Measurements from ENCODE around the gene TNS3. TPM values are rescaled to one million over a fixed set of nuclear protein-coding genes. Genes with fewer than 3 reads are reported as not detected.

Gene TNS3
- total and polyA plus RNA-seq, 2 donors (not counting 3 experiments of a cell fraction or from before 2014, with no cell fraction given): 10.4 to 45.1 TPM

- Histone ChIP-seq H3K9me3 (replicated peaks; ENCODE audit: control insufficient read depth, insufficient read depth, low read length) (no peaks in the 10 kb centered on the region), H3K27ac (ENCODE audit: insufficient read depth, low read depth, low read length) (no peak overlapping the region), H3K79me2 (ENCODE audit: control insufficient read depth, insufficient read depth, low read length) (no peaks in the 10 kb centered on the region), H3K27me3 (ENCODE audit: control insufficient read depth in 2 of 2, insufficient read depth in 2 of 2, low read length in 2 of 2) (no peaks in the 10 kb centered on the region), H3K36me3 (ENCODE audit: control insufficient read depth in 2 of 2, extremely low read depth in 1 of 2, insufficient read depth in 2 of 2, low read length in 2 of 2) (peaks cover 7 to 12% of the 10 kb centered on the region in 2 experiments), H3K4me1 (ENCODE audit: control insufficient read depth, extremely low read depth, insufficient read depth, low read length) (no peaks in the 10 kb centered on the region), H3K4me3 (replicated peaks in 1 of 3; ENCODE audit: insufficient read depth in 1 of 3, low read depth in 1 of 3, low read length in 3 of 3) (no peak overlapping the region), H3K9ac (replicated peaks; ENCODE audit: extremely low read depth, insufficient read depth, low read length) (no peak overlapping the region), H3K4me2 (ENCODE audit: insufficient read depth, low read length) (no peak overlapping the region), H2AFZ (ENCODE audit: low read depth, low read length) (no peak overlapping the region), H4K20me1 (replicated peaks; ENCODE audit: control insufficient read depth, extremely low read depth, insufficient read depth, low read length) (no peaks in the 10 kb centered on the region), H3K9me1 (replicated peaks; ENCODE audit: control insufficient read depth, extremely low read depth, insufficient read depth, low read length) (no peaks in the 10 kb centered on the region)
- DNase-seq (ENCODE audit: low read depth, low spot score) (no peak), FAIRE-seq (no peak)
- intact Hi-C loops (cut with micrococcal nuclease): no loop called here
- no TSS peak for BruUV-seq (replicated peaks)
- TF ChIP-seq POLR2AphosphoS5 (IDR thresholded peaks at IDR 0.05; ENCODE audit: insufficient read depth, low read depth, low read length) (no peak), EZH2 (IDR thresholded peaks at IDR 0.05; ENCODE audit: borderline replicate concordance, low read depth, low read length, severe bottlenecking) (no peak)
- dilution Hi-C loops (cut with MboI; ENCODE audit: extremely low pct_ligation_motif_present, low sequenced_read_pairs): no loop called here
- ChIA-PET CTCF (interaction anchor here (1.5 kb wide), 1 partner anchor 126 kb away, joined by 4 read pairs; no protein-coding TSS in a partner anchor), POLR2A (no interaction called here)
Measured at GRCh38 chr7:47392241-47392759, 189.6 kb downstream of the TNS3 start.

- Histone ChIP-seq H3K9ac (replicated peaks; ENCODE audit: extremely low read depth, insufficient read depth, low read length) (no peak overlapping the region), H3K4me3 (replicated peaks in 1 of 3; ENCODE audit: insufficient read depth in 1 of 3, low read depth in 1 of 3, low read length in 3 of 3) (no peak overlapping the region), H4K20me1 (replicated peaks; ENCODE audit: control insufficient read depth, extremely low read depth, insufficient read depth, low read length) (no peaks in the 10 kb centered on the region), H3K4me1 (ENCODE audit: control insufficient read depth, extremely low read depth, insufficient read depth, low read length) (no peaks in the 10 kb centered on the region), H2AFZ (ENCODE audit: low read depth, low read length) (no peak overlapping the region), H3K9me3 (replicated peaks; ENCODE audit: control insufficient read depth, insufficient read depth, low read length) (no peaks in the 10 kb centered on the region), H3K79me2 (ENCODE audit: control insufficient read depth, insufficient read depth, low read length) (no peaks in the 10 kb centered on the region), H3K4me2 (ENCODE audit: insufficient read depth, low read length) (no peak overlapping the region), H3K27me3 (ENCODE audit: control insufficient read depth in 2 of 2, insufficient read depth in 2 of 2, low read length in 2 of 2) (no peaks in the 10 kb centered on the region), H3K27ac (ENCODE audit: insufficient read depth, low read depth, low read length) (no peak overlapping the region), H3K9me1 (replicated peaks; ENCODE audit: control insufficient read depth, extremely low read depth, insufficient read depth, low read length) (no peaks in the 10 kb centered on the region), H3K36me3 (ENCODE audit: control insufficient read depth in 2 of 2, extremely low read depth in 1 of 2, insufficient read depth in 2 of 2, low read length in 2 of 2) (peaks cover 5 to 12% of the 10 kb centered on the region in 2 experiments)
- POLR2A ChIA-PET: no interaction called here
- CTCF ChIA-PET: interaction anchor here (1.5 kb wide), 1 partner anchor 125 kb away, joined by 4 read pairs; no protein-coding TSS in a partner anchor
- dilution Hi-C loops (cut with MboI; ENCODE audit: extremely low pct_ligation_motif_present, low sequenced_read_pairs) (no loop called here), intact Hi-C loops (cut with micrococcal nuclease) (no loop called here)
- no peak for FAIRE-seq
- BruUV-seq (replicated peaks): no TSS peak
- TF ChIP-seq CTCF (IDR thresholded peaks at IDR 0.05; ENCODE audit: extremely low read depth in 1 of 2, insufficient read depth in 1 of 2, low read depth in 1 of 2, low read length in 2 of 2) (no peak), GATA2 (IDR thresholded peaks at IDR 0.05; ENCODE audit: insufficient read depth, insufficient read length, low read depth, low read length) (no peak), EZH2 (IDR thresholded peaks at IDR 0.05; ENCODE audit: borderline replicate concordance, low read depth, low read length, severe bottlenecking) (no peak), FOS (IDR thresholded peaks at IDR 0.05; ENCODE audit: borderline replicate concordance, insufficient read depth, low read length) (no peak)
- DNase-seq (ENCODE audit: low read depth, low spot score): no peak
Measured at GRCh38 chr7:47391726-47392125, 190.2 kb downstream of the TNS3 start.

Data from endothelial cell of umbilical vein (primary cell).